ENCODE results near the gene AOPEP. TPM values are rescaled to one million over a fixed set of nuclear protein-coding genes. Genes with fewer than 3 reads are reported as not detected.

The AOPEP gene
- total and polyA plus RNA-seq, 2 of the 13 experiments (the other 11 are each of a cell fraction or from before 2014, with no cell fraction given) = 22.2 to 41.6 TPM

GRCh38 chr9:95061916-95062595 is 335.6 kb downstream of the AOPEP start:
- Histone ChIP-seq H3K79me2 (ENCODE audit: insufficient read depth, low read length) (peaks cover 88% of the 10 kb centered on the region), H2AFZ (ENCODE audit: low read length) (no peak overlapping the region), H4K20me1 (ENCODE audit: insufficient read depth, low read length) (peaks cover 14% of the 10 kb centered on the region), H3K27me3 (ENCODE audit: control insufficient read depth in 1 of 2, insufficient read depth in 2 of 2, low read length in 2 of 2) (no peaks in the 10 kb centered on the region), H3K4me2 (ENCODE audit: low read depth, low read length) (no peak overlapping the region), H3K4me3 (replicated peaks in 1 of 3; ENCODE audit: insufficient read depth in 1 of 3, low read depth in 2 of 3, low read length in 3 of 3) (no peak overlapping the region), H3K4me1 (ENCODE audit: insufficient read depth, low read length) (peaks cover 92% of the 10 kb centered on the region), H3K9me3 (ENCODE audit: low read length) (no peaks in the 10 kb centered on the region), H3K36me3 (replicated peaks in 1 of 2; ENCODE audit: control insufficient read depth in 1 of 2, insufficient read depth in 2 of 2, low read length in 2 of 2) (peaks cover 24 to 73% of the 10 kb centered on the region in 2 experiments), H3K27ac (ENCODE audit: extremely low read length, insufficient read depth, low read length) (peak overlapping the region; percentile 29), H3K9ac (ENCODE audit: insufficient read depth, low read depth, low read length) (no peak overlapping the region)
- intact Hi-C loops (cut with micrococcal nuclease; ENCODE audit: unreplicated experiment) = loop anchor here (5.0 kb wide), 1 partner anchor 55 kb away; no protein-coding TSS in a partner anchor
- FAIRE-seq (no peak), ATAC-seq (no peak), DNase-seq (ENCODE audit: low spot score) (no peak)
- WGBS (ENCODE audit: low lambda C conversion rate) = 94% methylated on average over 13 of the region's 13 CpGs
- POLR2A ChIA-PET = interaction anchor here (0.9 to 1.7 kb wide), 2 partner anchors 9 kb away, joined by 3 to 5 read pairs; no protein-coding TSS in a partner anchor
- TF ChIP-seq GTF2F1 (IDR thresholded peaks at IDR 0.05; ENCODE audit: low read length) = no peak
- TF ChIP-seq ZNF101 (CRISPR knock-in tag; IDR thresholded peaks at IDR 0.05; ENCODE audit: borderline replicate concordance, low read depth) = no peak
- no peak for TF ChIP-seq NFATC3 (CRISPR knock-in tag; IDR thresholded peaks at IDR 0.05)
- TF ChIP-seq JARID2 (CRISPR knock-in tag; IDR thresholded peaks at IDR 0.05; ENCODE audit: insufficient replicate concordance) = no peak
- no peak for TF ChIP-seq KDM6A (CRISPR knock-in tag; IDR thresholded peaks at IDR 0.05; ENCODE audit: low read depth)
- no peak for TF ChIP-seq ZNF317 (CRISPR knock-in tag; IDR thresholded peaks at IDR 0.05)
- no peak for TF ChIP-seq ARID5B (CRISPR knock-in tag; IDR thresholded peaks at IDR 0.05)
- CTCF ChIA-PET (ENCODE audit: low intra/inter-chr PET ratio, low total read pairs) = no interaction called here
- BruUV-seq (replicated peaks) = no TSS peak
- in situ Hi-C loops (cut with HindIII; ENCODE audit: extremely low pct_ligation_motif_present, low pct_unique_long_range_greater_than_20kb) = no loop called here
